ENCODE measurements around the gene LRRK1.
"Not testable (repeated sequence)": the region's sequence is repeated elsewhere in the genome, so short reads cannot be mapped to it uniquely, and the experiment has no call there.

Gene LRRK1

DNA sequence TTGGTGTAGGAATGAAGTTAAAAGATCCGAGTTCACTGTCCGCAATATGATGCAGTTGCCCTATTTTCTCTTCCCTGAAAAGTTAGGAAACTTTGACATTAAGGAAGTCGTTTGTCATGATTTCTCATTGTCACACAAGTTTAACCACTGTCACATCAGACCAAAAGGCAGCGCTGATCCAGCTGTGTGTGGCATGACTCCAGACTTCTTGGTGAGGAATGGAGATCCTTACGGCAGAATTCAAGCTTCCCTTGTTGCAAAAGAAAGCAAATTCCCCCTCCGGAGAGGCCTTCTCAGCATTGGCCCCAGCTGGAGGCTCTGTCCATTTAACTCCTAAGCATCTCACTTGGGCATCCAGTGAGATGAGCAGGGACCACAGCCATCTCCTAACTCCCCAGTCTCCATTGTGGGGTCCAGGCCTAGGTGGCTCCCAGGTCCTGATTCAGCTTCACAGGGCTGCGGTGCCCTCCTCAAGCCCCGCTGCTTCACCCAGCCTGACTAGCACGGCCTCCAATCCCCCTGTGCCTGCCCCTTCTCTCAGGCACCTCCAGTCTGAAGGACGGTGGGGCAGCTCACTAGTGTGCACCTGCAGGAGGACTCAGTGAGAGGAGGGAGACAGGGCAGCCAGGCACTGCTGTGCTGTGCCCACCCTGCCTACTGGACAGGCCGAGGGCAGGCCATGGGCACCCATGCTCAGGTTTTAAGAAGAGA, 173.2 kb downstream of the LRRK1 start:
- Histone ChIP-seq H3K9ac (ENCODE audit: low read depth, low read length) (no peak overlapping the region), H3K4me1 (ENCODE audit: insufficient read depth, low read length) (peaks cover 4% of the 10 kb centered on the region; the same call in 1 of the 2 replicates), H3K9me3 (ENCODE audit: insufficient read depth, low read depth, low read length) (no peaks in the 10 kb centered on the region), H3K27me3 (ENCODE audit: insufficient read depth, low read length) (no peaks in the 10 kb centered on the region), H3K27ac (ENCODE audit: low read length) (no peak overlapping the region), H3K4me3 (ENCODE audit: low read length) (no peak overlapping the region), H3K36me3 (ENCODE audit: insufficient read depth, low read depth, low read length) (no peaks in the 10 kb centered on the region)

DNA sequence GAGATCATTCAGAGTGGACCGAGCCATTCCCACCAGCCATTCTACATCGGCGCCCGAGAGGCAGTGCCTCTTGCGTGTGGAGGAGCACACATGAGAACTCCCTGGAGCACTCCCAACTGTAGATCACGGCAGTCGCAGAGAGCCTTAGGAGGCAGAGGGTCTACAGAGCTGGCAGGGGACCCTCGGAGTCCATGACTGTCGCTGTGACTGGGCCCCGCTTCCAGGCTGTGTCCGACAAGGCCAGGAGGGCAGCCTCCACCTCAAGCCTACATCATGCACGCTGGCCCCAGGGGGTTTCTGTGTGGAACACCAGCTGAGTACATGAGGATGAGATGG, 173.7 kb downstream of the LRRK1 start:
- H3K27ac ChIP-seq (ENCODE audit: low read length) = no peak overlapping the region
- H3K9me3 ChIP-seq (ENCODE audit: insufficient read depth, low read depth, low read length) = no peaks in the 10 kb centered on the region
- H3K27me3 ChIP-seq (ENCODE audit: insufficient read depth, low read length) = no peaks in the 10 kb centered on the region
- peaks cover 4% of the 10 kb centered on the region; the same call in 1 of the 2 replicates for H3K4me1 ChIP-seq (ENCODE audit: insufficient read depth, low read length)
- H3K4me3 ChIP-seq (ENCODE audit: low read length) = no peak overlapping the region
- H3K36me3 ChIP-seq (ENCODE audit: insufficient read depth, low read depth, low read length) = no peaks in the 10 kb centered on the region
- H3K9ac ChIP-seq (ENCODE audit: low read depth, low read length) = no peak overlapping the region

GRCh38 chr15:101093958-101094357, 174.8 kb downstream of the LRRK1 start:
- Histone ChIP-seq H3K4me1 (ENCODE audit: insufficient read depth, low read length) (no peaks in the 10 kb centered on the region), H3K9me3 (ENCODE audit: insufficient read depth, low read depth, low read length) (no peaks in the 10 kb centered on the region), H3K9ac (ENCODE audit: low read depth, low read length) (no peak overlapping the region), H3K4me3 (ENCODE audit: low read length) (no peak overlapping the region), H3K27me3 (ENCODE audit: insufficient read depth, low read length) (no peaks in the 10 kb centered on the region), H3K27ac (ENCODE audit: low read length) (no peak overlapping the region), H3K36me3 (ENCODE audit: insufficient read depth, low read depth, low read length) (no peaks in the 10 kb centered on the region)

GRCh38 chr15:101095796-101096406, 176.7 kb downstream of the LRRK1 start:
- H3K36me3 ChIP-seq (ENCODE audit: insufficient read depth, low read depth, low read length); H3K9ac ChIP-seq (ENCODE audit: low read depth, low read length); H3K27me3 ChIP-seq (ENCODE audit: insufficient read depth, low read length); H3K4me3 ChIP-seq (ENCODE audit: low read length); H3K9me3 ChIP-seq (ENCODE audit: insufficient read depth, low read depth, low read length); H3K27ac ChIP-seq (ENCODE audit: low read length); H3K4me1 ChIP-seq (ENCODE audit: insufficient read depth, low read length): not testable (repeated sequence)

DNA sequence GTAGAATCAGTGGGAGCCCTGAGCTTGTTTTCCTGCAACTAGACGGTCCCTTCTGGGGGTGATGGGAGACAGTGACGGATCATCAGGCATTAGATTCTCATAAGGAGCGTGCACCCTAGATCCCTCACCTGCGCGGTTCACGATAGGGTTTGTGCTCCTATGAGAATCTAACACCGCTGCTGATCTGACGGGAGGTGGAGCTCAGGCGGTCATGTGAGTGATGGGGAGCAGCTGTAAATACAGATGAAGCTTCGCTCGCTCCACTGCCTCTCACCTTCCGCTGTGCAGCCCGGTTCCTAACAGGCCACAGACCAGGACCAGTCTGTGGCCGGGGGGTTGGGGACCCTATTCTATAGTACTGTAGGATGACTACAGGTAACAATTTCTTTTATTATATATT, 178.0 kb downstream of the LRRK1 start:
- Histone ChIP-seq H3K36me3 (ENCODE audit: insufficient read depth, low read depth, low read length) (no peaks in the 10 kb centered on the region), H3K27ac (ENCODE audit: low read length) (no peak overlapping the region), H3K9ac (ENCODE audit: low read depth, low read length) (no peak overlapping the region), H3K27me3 (ENCODE audit: insufficient read depth, low read length) (no peaks in the 10 kb centered on the region), H3K4me1 (ENCODE audit: insufficient read depth, low read length) (no peaks in the 10 kb centered on the region), H3K4me3 (ENCODE audit: low read length) (no peak overlapping the region), H3K9me3 (ENCODE audit: insufficient read depth, low read depth, low read length) (no peaks in the 10 kb centered on the region)

- Histone ChIP-seq H3K9ac (ENCODE audit: low read depth, low read length) (no peak overlapping the region), H3K4me1 (ENCODE audit: insufficient read depth, low read length) (no peaks in the 10 kb centered on the region), H3K27ac (ENCODE audit: low read length) (no peak overlapping the region), H3K27me3 (ENCODE audit: insufficient read depth, low read length) (no peaks in the 10 kb centered on the region), H3K36me3 (ENCODE audit: insufficient read depth, low read depth, low read length) (no peaks in the 10 kb centered on the region), H3K9me3 (ENCODE audit: insufficient read depth, low read depth, low read length) (no peaks in the 10 kb centered on the region), H3K4me3 (ENCODE audit: low read length) (no peak overlapping the region)
These were observed 180.0 kb downstream of the LRRK1 start for GRCh38 chr15:101099183-101099582.

DNA sequence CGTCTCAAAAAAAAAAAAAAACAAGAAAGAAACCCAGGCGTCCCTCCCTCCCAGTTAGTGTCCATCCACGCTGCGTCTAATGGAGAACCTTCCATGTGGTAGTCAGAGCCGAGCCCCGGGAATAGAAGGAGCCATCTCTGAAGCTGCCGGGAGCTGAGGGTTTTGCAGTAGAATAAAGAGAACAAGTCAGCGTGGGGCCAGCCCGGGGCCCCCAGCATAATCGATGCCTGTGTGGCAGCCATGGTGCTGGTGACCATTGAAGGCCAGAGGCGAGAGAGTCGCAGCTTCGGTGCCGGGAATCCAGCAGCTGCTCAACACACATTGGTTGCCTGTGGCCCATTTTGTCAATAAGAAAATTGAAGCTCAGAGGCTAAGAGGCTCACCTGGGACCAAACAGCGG, 181.0 kb downstream of the LRRK1 start:
- Histone ChIP-seq H3K4me3 (ENCODE audit: low read length) (no peak overlapping the region), H3K36me3 (ENCODE audit: insufficient read depth, low read depth, low read length) (no peaks in the 10 kb centered on the region), H3K9ac (ENCODE audit: low read depth, low read length) (no peak overlapping the region), H3K4me1 (ENCODE audit: insufficient read depth, low read length) (peaks cover 2% of the 10 kb centered on the region; the same call in 1 of the 2 replicates), H3K27ac (ENCODE audit: low read length) (no peak overlapping the region), H3K9me3 (ENCODE audit: insufficient read depth, low read depth, low read length) (no peaks in the 10 kb centered on the region), H3K27me3 (ENCODE audit: insufficient read depth, low read length) (no peaks in the 10 kb centered on the region)

- Histone ChIP-seq H3K36me3 (ENCODE audit: insufficient read depth, low read depth, low read length) (no peaks in the 10 kb centered on the region), H3K4me3 (ENCODE audit: low read length) (no peak overlapping the region), H3K27me3 (ENCODE audit: insufficient read depth, low read length) (no peaks in the 10 kb centered on the region)
These were observed 181.7 kb downstream of the LRRK1 start for GRCh38 chr15:101100593-101101442.

GRCh38 chr15:101101676-101102075, 182.5 kb downstream of the LRRK1 start:
- Histone ChIP-seq H3K27ac (ENCODE audit: low read length) (no peak overlapping the region), H3K4me3 (ENCODE audit: low read length) (no peak overlapping the region), H3K27me3 (ENCODE audit: insufficient read depth, low read length) (no peaks in the 10 kb centered on the region), H3K36me3 (ENCODE audit: insufficient read depth, low read depth, low read length) (no peaks in the 10 kb centered on the region), H3K4me1 (ENCODE audit: insufficient read depth, low read length) (peaks cover 8% of the 10 kb centered on the region; the same call in 1 of the 2 replicates), H3K9me3 (ENCODE audit: insufficient read depth, low read depth, low read length) (no peaks in the 10 kb centered on the region), H3K9ac (ENCODE audit: low read depth, low read length) (no peak overlapping the region)

More at GRCh38 chr15:101100593-101101442, 181.7 kb downstream of the LRRK1 start:
- no peaks in the 10 kb centered on the region for H3K9me3 ChIP-seq (ENCODE audit: insufficient read depth, low read depth, low read length)
- H3K27ac ChIP-seq (ENCODE audit: low read length) = no peak overlapping the region
- peaks cover 8% of the 10 kb centered on the region; the same call in 1 of the 2 replicates for H3K4me1 ChIP-seq (ENCODE audit: insufficient read depth, low read length)
- H3K9ac ChIP-seq (ENCODE audit: low read depth, low read length) = no peak overlapping the region

- H3K9me3 ChIP-seq (ENCODE audit: insufficient read depth, low read depth, low read length) = no peaks in the 10 kb centered on the region
- peaks cover 8% of the 10 kb centered on the region; the same call in 1 of the 2 replicates for H3K4me1 ChIP-seq (ENCODE audit: insufficient read depth, low read length)
- H3K27me3 ChIP-seq (ENCODE audit: insufficient read depth, low read length) = no peaks in the 10 kb centered on the region
- H3K36me3 ChIP-seq (ENCODE audit: insufficient read depth, low read depth, low read length) = no peaks in the 10 kb centered on the region
- H3K9ac ChIP-seq (ENCODE audit: low read depth, low read length) = no peak overlapping the region
- H3K27ac ChIP-seq (ENCODE audit: low read length) = no peak overlapping the region
- H3K4me3 ChIP-seq (ENCODE audit: low read length) = no peak overlapping the region
These were observed 183.6 kb downstream of the LRRK1 start for GRCh38 chr15:101102746-101103145.

DNA sequence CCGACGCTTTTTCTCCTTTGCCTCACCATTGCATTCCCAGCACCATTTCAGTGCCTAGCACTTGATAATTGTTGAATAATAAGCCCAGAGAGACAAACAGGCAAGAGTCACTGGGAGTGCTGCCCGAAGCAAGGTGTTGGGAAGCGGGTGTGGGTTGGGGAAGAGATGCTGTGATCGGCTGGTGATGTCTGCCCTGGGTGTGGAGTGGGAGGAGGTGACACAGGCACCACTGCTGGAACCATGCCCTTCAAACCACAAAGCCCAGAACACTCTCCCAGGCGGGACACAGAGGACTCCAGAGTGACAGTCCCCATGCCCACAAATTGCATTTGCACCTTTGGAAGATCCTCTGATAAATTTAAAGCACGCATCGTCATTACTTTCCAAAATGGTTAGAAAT, 184.4 kb downstream of the LRRK1 start:
- Histone ChIP-seq H3K4me1 (ENCODE audit: insufficient read depth, low read length) (peaks cover 8% of the 10 kb centered on the region; the same call in 1 of the 2 replicates), H3K4me3 (ENCODE audit: low read length) (no peak overlapping the region), H3K27me3 (ENCODE audit: insufficient read depth, low read length) (no peaks in the 10 kb centered on the region), H3K36me3 (ENCODE audit: insufficient read depth, low read depth, low read length) (no peaks in the 10 kb centered on the region), H3K9ac (ENCODE audit: low read depth, low read length) (no peak overlapping the region), H3K27ac (ENCODE audit: low read length) (no peak overlapping the region), H3K9me3 (ENCODE audit: insufficient read depth, low read depth, low read length) (no peaks in the 10 kb centered on the region)
